ENCODE results near the gene PSMB9.
A peak's percentile ranks its signal among the peaks of the same experiment; 100 is the strongest.

PSMB9 gene

GRCh38 chr6:32832535-32832934 is 21.5 kb upstream of the PSMB9 start:
- Mint-ChIP-seq H3K27me3 (ENCODE audit: low read depth) (no peaks in the 10 kb centered on the region), H3K4me3 (no peak overlapping the region), H3K36me3 (ENCODE audit: low read depth) (peaks cover 87% of the 10 kb centered on the region), H3K9me3 (no peaks in the 10 kb centered on the region), H3K27ac (no peak overlapping the region), H3K4me1 (ENCODE audit: low read depth) (peaks cover 67% of the 10 kb centered on the region)

GRCh38 chr6:32833664-32834063 is 20.3 kb upstream of the PSMB9 start:
- peaks cover 83% of the 10 kb centered on the region for H3K36me3 Mint-ChIP-seq (ENCODE audit: low read depth)
- H3K9me3 Mint-ChIP-seq, result no peaks in the 10 kb centered on the region
- H3K27ac Mint-ChIP-seq, result no peak overlapping the region
- no peak overlapping the region for H3K4me3 Mint-ChIP-seq
- H3K27me3 Mint-ChIP-seq (ENCODE audit: low read depth), result no peaks in the 10 kb centered on the region
- H3K4me1 Mint-ChIP-seq (ENCODE audit: low read depth), result peaks cover 66% of the 10 kb centered on the region

GRCh38 chr6:32835167-32835893 is 18.7 kb upstream of the PSMB9 start:
- Mint-ChIP-seq H3K36me3 (ENCODE audit: low read depth) (peaks cover 73% of the 10 kb centered on the region), H3K27ac (no peak overlapping the region), H3K9me3 (no peaks in the 10 kb centered on the region), H3K4me3 (peak overlapping the region; percentile 87), H3K4me1 (ENCODE audit: low read depth) (peaks cover 63% of the 10 kb centered on the region), H3K27me3 (ENCODE audit: low read depth) (no peaks in the 10 kb centered on the region)

- H3K9me3 Mint-ChIP-seq, result no peaks in the 10 kb centered on the region
- H3K4me3 Mint-ChIP-seq, result peak overlapping the region; percentile 87
- H3K4me1 Mint-ChIP-seq (ENCODE audit: low read depth), result peaks cover 69% of the 10 kb centered on the region
- H3K27ac Mint-ChIP-seq, result peak overlapping the region; percentile 91
- no peaks in the 10 kb centered on the region for H3K27me3 Mint-ChIP-seq (ENCODE audit: low read depth)
- peaks cover 74% of the 10 kb centered on the region for H3K36me3 Mint-ChIP-seq (ENCODE audit: low read depth)
These were observed 17.1 kb upstream of the PSMB9 start for GRCh38 chr6:32836873-32837272.

GRCh38 chr6:32837651-32838113 is 16.3 kb upstream of the PSMB9 start:
- H3K9me3 Mint-ChIP-seq, result no peaks in the 10 kb centered on the region
- H3K36me3 Mint-ChIP-seq (ENCODE audit: low read depth), result peaks cover 76% of the 10 kb centered on the region
- peak overlapping the region; percentile 91 for H3K27ac Mint-ChIP-seq
- H3K27me3 Mint-ChIP-seq (ENCODE audit: low read depth), result no peaks in the 10 kb centered on the region
- peak overlapping the region; percentile 87 for H3K4me3 Mint-ChIP-seq
- peaks cover 75% of the 10 kb centered on the region for H3K4me1 Mint-ChIP-seq (ENCODE audit: low read depth)

GRCh38 chr6:32838114-32838958 is 15.7 kb upstream of the PSMB9 start, which contains the start of gene TAP2:
TSS of gene TAP2 (minus strand) at chr6:32838739. CDS start at chr6:32838233, 506 bp downstream.
- Mint-ChIP-seq H3K36me3 (ENCODE audit: low read depth) (peaks cover 77% of the 10 kb centered on the region), H3K27ac (peak within 1 kb of the TSS; percentile 91), H3K4me1 (ENCODE audit: low read depth) (peaks cover 73% of the 10 kb centered on the region), H3K4me3 (peak within 1 kb of the TSS; percentile 87), H3K9me3 (no peaks in the 10 kb centered on the region), H3K27me3 (ENCODE audit: low read depth) (no peaks in the 10 kb centered on the region)

GRCh38 chr6:32839356-32839755 is 14.6 kb upstream of the PSMB9 start:
- peaks cover 67% of the 10 kb centered on the region for H3K4me1 Mint-ChIP-seq (ENCODE audit: low read depth)
- H3K27ac Mint-ChIP-seq, result peak overlapping the region; percentile 91
- H3K27me3 Mint-ChIP-seq (ENCODE audit: low read depth), result no peaks in the 10 kb centered on the region
- no peaks in the 10 kb centered on the region for H3K9me3 Mint-ChIP-seq
- H3K4me3 Mint-ChIP-seq, result peak overlapping the region; percentile 12
- H3K36me3 Mint-ChIP-seq (ENCODE audit: low read depth), result peaks cover 75% of the 10 kb centered on the region

GRCh38 chr6:32840604-32841246 is 13.3 kb upstream of the PSMB9 start:
- H3K27me3 Mint-ChIP-seq (ENCODE audit: low read depth), result no peaks in the 10 kb centered on the region
- peak overlapping the region; percentile 99 for H3K4me3 Mint-ChIP-seq
- H3K4me1 Mint-ChIP-seq (ENCODE audit: low read depth), result peaks cover 67% of the 10 kb centered on the region
- no peaks in the 10 kb centered on the region for H3K9me3 Mint-ChIP-seq
- H3K27ac Mint-ChIP-seq, result peak overlapping the region; percentile 100
- H3K36me3 Mint-ChIP-seq (ENCODE audit: low read depth), result peaks cover 75% of the 10 kb centered on the region

- Mint-ChIP-seq H3K9me3 (no peaks in the 10 kb centered on the region), H3K4me3 (peak overlapping the region; percentile 99), H3K27ac (peak overlapping the region; percentile 100), H3K4me1 (ENCODE audit: low read depth) (peaks cover 66% of the 10 kb centered on the region), H3K27me3 (ENCODE audit: low read depth) (no peaks in the 10 kb centered on the region), H3K36me3 (ENCODE audit: low read depth) (peaks cover 74% of the 10 kb centered on the region)
These were observed 11.9 kb upstream of the PSMB9 start for GRCh38 chr6:32842021-32842650.

GRCh38 chr6:32842690-32843089 is 11.3 kb upstream of the PSMB9 start:
- H3K9me3 Mint-ChIP-seq, result no peaks in the 10 kb centered on the region
- H3K27ac Mint-ChIP-seq, result peak overlapping the region; percentile 100
- H3K4me3 Mint-ChIP-seq, result peak overlapping the region; percentile 99
- H3K27me3 Mint-ChIP-seq (ENCODE audit: low read depth), result no peaks in the 10 kb centered on the region
- peaks cover 75% of the 10 kb centered on the region for H3K36me3 Mint-ChIP-seq (ENCODE audit: low read depth)
- H3K4me1 Mint-ChIP-seq (ENCODE audit: low read depth), result peaks cover 66% of the 10 kb centered on the region

GRCh38 chr6:32843331-32843978 is 10.5 kb upstream of the PSMB9 start:
- H3K27me3 Mint-ChIP-seq (ENCODE audit: low read depth), result no peaks in the 10 kb centered on the region
- H3K9me3 Mint-ChIP-seq, result no peaks in the 10 kb centered on the region
- H3K27ac Mint-ChIP-seq, result peak overlapping the region; percentile 100
- H3K36me3 Mint-ChIP-seq (ENCODE audit: low read depth), result peaks cover 82% of the 10 kb centered on the region
- H3K4me3 Mint-ChIP-seq, result peak overlapping the region; percentile 99
- peaks cover 74% of the 10 kb centered on the region for H3K4me1 Mint-ChIP-seq (ENCODE audit: low read depth)

GRCh38 chr6:32843979-32844838 is 9.8 kb upstream of the PSMB9 start, which contains the start of gene PSMB8:
TSS of gene PSMB8 (minus strand) at chr6:32844047. CDS start at chr6:32843996, 51 bp downstream.
- Mint-ChIP-seq H3K36me3 (ENCODE audit: low read depth) (peaks cover 88% of the 10 kb centered on the region), H3K27me3 (ENCODE audit: low read depth) (no peaks in the 10 kb centered on the region), H3K4me1 (ENCODE audit: low read depth) (peaks cover 81% of the 10 kb centered on the region), H3K9me3 (no peaks in the 10 kb centered on the region), H3K27ac (peak within 1 kb of the TSS; percentile 100), H3K4me3 (peak within 1 kb of the TSS; percentile 99)

GRCh38 chr6:32844839-32845383 is 9.1 kb upstream of the PSMB9 start:
- Mint-ChIP-seq H3K27me3 (ENCODE audit: low read depth) (no peaks in the 10 kb centered on the region), H3K9me3 (no peaks in the 10 kb centered on the region), H3K27ac (peak overlapping the region; percentile 100), H3K36me3 (ENCODE audit: low read depth) (peaks cover 92% of the 10 kb centered on the region), H3K4me1 (ENCODE audit: low read depth) (peaks cover 85% of the 10 kb centered on the region), H3K4me3 (peak overlapping the region; percentile 99)
